Inferior parietal cortex (tissue), 1 donor: ENCODE results near the gene BLTP3A.
"Not testable (repeated sequence)": the region's sequence is repeated elsewhere in the genome, so short reads cannot be mapped to it uniquely, and the experiment has no call there.

Experiments
- DNase-seq: peaks from one replicate; pipeline ENCODE4 v3.0.0-alpha.2; 2016; ENCODE audit errors: extremely low spot score

Gene BLTP3A, protein sequence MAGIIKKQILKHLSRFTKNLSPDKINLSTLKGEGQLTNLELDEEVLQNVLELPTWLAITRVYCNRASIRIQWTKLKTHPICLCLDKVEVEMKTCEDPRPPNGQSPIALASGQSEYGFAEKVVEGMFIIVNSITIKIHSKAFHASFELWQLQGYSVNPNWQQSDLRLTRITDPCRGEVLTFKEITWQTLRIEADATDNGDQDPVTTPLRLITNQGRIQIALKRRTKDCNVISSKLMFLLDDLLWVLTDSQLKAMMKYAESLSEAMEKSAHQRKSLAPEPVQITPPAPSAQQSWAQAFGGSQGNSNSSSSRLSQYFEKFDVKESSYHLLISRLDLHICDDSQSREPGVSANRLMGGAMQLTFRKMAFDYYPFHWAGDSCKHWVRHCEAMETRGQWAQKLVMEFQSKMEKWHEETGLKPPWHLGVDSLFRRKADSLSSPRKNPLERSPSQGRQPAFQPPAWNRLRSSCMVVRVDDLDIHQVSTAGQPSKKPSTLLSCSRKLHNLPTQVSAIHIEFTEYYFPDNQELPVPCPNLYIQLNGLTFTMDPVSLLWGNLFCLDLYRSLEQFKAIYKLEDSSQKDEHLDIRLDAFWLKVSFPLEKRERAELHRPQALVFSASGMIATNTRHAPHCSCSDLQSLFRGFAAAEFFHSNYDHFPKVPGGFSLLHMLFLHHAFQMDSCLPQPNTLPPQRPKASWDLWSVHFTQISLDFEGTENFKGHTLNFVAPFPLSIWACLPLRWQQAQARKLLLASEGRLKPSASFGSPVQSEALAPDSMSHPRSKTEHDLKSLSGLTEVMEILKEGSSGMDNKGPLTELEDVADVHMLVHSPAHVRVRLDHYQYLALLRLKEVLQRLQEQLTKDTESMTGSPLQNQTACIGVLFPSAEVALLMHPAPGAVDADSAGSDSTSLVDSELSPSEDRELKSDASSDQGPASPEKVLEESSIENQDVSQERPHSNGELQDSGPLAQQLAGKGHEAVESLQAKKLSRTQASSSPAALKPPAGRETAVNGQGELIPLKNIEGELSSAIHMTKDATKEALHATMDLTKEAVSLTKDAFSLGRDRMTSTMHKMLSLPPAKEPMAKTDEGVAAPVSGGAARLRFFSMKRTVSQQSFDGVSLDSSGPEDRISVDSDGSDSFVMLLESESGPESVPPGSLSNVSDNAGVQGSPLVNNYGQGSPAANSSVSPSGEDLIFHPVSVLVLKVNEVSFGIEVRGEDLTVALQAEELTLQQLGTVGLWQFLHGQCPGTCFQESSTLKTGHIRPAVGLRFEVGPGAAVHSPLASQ (N-terminal part only)

DNA sequence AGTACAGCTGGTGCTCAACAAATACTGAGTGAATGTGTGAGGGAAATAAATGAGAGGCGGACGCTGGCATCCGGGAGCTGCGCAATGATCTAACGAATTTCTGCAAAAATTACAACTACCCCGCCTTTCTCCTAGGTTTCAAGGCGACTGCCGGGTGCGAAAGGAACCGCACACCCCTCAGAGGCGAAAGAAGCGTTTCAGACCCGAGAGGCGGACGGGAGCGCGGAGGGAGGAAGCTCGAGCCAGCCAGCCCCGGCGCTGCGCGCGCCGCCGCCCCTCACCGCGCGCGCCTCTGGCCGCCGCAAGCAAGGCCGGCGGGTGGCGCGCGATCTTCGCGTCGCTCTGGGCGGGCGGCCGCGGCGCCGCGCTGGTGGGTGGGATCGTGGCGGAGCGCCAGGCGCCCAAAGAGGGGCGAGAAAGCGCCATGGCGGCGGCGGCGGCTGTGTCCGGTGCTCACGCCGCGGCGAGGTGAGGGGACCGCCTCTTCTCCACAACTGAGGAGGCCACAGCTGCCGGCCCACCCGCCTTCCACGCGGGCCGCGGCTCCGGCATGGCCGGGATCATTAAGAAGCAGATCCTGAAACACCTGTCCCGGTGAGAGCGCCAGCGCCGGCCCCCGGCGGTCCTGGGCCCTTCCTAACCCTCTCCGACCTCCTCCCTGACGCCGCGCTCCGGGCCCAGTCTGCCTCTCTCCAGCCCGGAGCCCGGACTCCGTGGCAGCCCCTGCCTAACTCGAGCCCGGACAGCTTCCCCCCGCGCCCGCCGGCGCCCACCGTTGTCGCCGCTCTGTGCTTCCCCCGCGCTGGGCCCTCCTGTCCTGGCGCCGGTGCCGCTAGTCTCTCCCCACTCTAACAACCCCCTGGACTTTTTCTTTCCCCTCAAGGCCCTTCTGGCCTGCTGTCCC is at the start of gene BLTP3A:
TSS of gene BLTP3A (plus strand) at position 383 of the 904 bp plus-strand sequence. CDS start at position 551, 168 bp downstream.
- peak; percentile 68 for DNase-seq

DNA sequence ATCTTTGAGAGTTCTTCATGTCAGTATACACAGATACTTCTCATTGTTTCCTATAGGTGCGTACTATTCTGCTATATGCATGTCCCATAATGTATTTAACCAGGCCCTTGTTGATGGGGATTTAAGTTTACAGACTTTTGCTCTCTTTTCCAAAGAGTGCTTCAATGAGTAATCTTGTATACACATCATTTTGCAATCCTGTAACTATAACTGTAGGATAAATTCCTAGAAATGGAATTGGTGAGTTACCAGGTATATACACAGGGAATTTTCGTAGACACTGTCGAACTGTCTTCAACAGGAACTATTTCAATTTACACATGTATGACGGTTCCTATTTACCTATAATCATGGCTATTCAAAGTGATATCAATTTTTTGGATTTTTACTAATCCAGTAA is 49.8 kb upstream of the BLTP3A start:
- DNase-seq: no peak

DNA sequence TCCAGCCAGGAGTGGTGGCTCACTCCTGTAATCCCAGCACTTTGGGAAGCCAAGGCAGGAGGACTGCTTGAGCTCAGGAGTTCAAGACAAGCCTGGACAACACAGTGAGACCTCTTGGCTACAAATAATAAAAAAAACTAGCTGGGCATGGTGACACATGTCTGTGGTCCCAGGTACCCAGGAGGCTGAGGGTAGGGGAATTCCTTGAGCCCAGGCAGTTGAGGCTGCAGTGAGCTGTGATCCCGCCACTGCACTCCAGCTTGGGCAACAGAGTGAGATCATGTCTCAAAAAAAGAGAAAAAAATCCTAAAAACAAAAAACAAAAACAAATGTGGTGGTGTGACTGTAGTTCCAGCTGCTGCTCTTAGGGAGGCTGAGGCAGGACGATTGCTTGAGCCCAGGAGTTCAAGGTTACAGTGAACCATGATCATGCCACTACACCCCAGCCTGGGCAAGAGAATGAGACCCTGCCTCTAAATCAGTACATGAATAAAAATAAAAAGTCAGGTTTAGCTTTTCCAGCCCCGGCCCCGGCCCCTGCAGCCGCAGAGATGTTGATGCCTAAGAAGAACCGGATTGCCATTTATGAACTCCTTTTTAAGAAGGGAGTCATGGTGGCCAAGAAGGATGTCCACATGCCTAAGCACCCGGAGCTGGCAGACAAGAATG is 48.1 kb upstream of the BLTP3A start:
- no peak for DNase-seq

DNA sequence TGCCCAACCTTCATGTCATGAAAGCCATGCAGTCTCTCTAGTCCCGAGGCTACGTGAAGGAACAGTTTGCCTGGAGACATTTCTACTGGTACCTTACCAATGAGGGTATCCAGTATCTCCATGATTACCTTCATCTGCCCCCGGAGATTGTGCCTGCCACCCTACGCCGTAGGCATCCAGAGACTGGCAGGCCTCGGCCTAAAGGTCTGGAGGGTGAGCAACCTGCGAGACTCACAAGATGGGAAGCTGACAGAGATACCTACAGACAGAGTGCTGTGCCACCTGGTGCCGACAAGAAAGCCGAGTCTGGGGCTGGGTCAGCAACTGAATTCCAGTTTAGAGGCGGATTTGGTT is 47.6 kb upstream of the BLTP3A start:
- DNase-seq: not testable (repeated sequence)

DNA sequence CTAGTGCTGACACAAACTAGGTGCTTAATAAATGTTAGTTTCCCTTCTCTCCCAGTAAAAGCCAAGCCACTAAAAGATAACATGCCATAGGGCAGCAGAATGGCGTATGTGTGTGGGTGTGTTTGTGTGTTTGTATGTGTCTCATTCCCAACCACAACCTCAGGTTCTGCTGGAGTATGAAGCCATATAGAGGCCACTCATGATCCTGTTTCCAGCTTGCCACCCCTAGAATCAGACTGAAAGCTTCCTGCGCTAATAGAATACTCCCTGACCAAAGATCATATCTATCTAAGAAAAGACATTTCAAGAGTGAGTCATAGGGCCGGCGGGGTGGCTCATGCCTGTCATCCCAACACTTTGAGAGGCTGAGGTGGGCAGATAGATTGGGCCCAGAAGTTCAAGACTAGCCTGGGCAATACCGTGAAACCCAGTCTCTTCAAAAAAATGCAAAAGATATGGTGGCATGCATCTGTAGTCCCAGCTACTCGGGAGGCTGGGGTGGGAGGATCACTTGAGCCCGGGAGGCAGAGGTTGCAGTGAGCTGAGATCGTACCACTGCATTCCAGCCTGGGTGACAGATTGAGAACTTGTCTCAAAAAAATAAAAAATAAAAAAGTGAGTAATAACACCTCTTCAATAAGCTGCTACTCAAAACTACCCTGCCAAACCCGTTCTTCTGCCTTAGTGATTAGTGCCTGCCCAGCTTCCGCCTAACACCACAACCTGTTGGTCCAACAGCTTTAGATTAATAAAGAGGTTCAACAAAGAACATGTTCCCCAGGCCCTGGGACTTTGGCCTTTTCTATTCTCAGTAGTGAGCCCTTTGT is 46.4 kb upstream of the BLTP3A start:
- DNase-seq: no peak

DNA sequence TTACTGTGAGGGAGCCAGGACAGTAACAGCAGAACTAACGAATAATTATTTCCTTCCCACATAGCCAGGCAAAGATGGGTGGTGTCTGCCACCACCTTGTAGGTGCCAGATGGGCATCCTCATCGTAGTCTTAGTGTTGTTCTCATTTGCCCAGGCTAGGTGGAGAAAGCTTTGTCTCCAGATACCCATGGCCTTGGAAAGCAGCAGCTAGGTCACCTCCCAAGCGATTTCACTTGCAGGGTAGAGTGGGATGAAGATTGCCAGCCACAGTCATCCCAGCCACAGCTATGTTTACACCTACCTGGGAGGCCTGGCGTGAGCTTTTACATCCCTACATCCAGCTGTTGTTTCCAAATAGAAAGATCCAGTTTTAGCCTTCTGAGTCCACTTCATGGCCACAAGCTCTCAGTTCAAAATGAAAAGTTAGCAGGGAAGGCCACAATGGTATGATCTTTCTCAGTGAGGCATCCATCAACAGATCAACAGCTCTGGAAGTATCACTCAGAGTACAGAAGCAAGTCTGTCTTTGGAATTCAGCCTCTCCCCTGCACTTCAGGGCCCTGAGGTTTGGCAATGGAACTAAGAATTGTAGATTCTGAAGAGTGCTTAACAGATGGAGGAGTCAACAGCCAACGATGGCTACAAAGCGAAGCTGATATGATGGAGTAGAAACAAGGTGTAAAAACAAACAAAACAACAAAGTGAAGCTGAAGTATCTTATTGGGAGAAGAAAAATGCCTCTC is 45.6 kb upstream of the BLTP3A start:
- no peak for DNase-seq

DNA sequence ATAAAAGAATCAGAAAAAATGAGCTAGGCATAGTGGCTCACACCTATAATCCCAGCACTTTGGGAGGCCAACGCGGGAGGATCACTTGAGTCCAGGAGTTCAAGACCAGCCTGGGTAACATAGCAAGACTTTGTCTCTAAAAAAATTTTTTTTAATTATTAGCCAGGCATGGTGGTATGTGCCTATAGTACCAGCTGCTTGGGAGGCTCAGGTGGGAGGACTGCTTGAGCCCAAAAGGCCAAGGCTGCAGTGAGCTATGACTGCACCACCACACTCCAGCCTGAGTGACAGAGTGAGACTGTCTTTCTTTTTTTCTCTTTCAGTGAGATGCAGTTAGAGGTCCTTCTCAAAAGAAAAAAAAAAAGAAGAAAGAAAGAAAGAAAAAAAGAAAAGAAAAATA is 43.1 kb upstream of the BLTP3A start:
- DNase-seq: no peak

DNA sequence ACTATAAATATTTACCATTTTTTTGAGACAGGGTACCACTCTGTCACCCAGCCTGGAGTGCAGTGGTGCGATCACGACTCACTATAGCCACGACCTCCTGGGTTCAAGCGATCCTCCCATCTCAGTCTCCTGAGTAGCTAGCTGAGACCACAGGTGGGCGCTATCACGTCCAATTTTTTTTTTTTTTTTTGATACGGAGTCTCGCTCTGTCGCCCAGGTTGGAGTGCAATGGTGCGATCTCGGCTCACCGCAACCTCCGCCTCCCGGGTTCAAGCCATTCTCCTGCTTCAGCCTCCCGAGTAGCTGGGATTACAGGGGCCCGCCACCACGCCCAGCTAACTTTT is 35.4 kb upstream of the BLTP3A start:
- not testable (repeated sequence) for DNase-seq

DNA sequence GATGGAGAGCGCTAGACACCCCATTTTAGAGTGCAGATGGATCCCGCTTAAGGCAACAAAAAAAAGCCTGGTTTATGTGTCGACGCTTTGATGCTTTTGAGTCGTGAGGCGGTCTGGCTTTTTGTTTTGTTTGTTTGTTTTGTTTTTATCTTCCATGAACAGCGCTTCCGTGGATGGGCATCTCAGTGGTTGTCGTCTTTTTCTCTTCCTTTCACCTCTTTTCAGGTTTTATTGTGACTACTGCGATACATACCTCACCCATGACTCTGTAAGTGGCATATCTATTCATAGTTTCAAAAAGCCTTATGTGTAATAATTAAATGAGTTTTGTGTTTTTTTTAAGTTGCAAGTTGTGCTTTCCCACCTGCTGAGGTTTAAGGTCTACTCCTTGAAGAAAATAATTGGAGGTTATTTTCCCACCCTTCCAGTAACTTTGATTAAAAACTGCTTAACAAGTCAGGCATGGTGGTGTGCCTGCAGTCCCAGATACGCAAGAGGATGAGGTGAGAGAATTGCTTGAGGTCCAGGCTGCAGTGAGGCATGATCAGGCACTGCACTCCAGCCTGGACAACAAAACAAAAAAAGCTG is 34.1 kb upstream of the BLTP3A start:
- DNase-seq: no peak

DNA sequence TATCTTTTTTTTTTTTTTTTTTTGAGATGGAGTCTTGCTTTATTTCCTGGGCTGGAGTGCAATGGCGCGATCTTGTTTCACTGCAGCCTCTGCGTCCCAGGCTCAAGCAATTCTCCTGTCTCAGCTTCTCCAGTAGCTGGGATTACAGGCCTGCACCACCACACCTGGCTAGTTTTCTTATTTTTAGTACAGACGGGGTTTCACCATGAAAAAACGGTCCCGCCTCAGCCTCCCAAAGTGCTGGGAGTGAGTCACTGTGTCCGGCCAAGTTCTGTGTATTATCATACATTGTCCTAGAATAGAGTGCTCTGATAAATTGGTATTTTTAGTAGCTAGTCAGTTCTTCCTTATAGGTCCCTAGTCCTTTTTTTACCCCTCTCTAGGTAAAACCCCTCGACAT is 31.8 kb upstream of the BLTP3A start:
- no peak for DNase-seq

DNA sequence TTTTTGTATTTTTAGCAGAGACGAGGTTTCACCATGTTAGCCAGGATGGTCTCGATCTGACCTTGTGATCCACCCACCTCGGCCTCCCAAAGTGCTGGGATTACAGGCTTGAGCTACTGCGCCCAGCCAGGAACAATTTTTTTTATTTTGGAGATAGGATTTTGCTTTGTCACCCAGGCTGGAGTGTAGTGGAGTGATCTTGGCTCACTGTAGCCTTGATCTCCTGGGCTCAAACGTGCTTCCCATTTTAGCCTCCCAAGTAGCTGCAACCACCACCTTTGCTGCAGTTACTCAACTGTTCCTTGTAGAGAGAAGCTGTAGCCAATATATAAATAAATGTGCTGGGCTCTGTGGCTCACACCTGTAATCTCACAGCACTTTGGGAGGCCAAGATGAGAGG is 30.2 kb upstream of the BLTP3A start:
- DNase-seq: not testable (repeated sequence)

DNA sequence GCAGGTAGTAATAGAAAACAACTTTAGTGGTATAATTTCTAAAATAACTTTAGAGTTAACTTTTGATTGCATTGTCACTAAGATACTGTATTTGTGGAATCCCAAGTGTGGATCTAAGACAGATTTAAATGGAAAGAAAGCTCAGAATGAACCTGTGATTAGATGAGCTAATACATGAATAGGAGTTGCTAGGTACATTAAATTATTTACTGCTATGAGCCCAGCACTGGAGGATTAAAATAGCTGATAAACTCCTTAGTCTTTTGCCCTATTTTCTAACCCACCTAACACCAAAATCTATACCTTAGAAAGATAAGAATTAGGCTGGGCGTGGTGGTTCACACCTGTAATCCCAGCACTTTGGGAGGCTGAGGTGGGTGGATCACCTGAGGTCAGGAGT is 23.7 kb upstream of the BLTP3A start:
- no peak for DNase-seq

DNA sequence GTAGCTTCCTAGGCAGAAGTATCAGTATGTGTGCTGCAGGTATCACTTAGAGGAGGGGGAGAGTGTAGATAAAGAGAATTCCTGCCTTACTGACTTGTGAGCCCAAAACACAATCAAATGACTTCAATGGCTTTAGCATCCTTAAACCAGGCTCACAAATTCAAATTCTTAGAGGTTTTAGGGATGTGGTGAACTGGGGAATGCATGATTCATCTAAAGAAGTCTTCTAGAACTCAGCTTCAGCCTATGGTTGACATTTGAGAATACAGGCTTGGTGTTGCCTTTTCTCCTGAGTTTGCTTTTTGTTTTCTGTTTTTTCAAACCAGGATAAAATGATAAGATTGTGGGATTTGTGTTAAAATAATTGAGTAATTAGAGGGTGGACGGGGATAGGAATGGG is 20.2 kb upstream of the BLTP3A start:
- DNase-seq: no peak

DNA sequence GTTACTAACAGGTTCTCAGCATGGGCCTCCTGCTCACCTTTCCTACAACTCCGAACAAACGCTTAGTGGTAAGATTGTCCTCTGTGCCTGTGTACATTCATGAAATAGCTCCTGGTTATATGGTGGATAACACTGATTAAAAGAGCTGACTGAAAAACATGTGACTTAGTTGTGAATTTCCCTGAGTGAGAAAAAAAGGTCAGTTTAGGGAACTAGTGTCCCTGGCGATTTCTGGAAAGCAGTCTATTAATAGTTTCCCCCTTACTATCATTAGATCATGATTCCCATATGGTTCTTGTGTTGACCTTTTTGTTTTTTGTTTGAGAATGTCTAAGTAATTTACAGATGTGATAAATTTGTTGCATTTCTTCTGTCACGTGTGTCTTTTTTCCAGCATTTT is 18.9 kb upstream of the BLTP3A start:
- no peak for DNase-seq

DNA sequence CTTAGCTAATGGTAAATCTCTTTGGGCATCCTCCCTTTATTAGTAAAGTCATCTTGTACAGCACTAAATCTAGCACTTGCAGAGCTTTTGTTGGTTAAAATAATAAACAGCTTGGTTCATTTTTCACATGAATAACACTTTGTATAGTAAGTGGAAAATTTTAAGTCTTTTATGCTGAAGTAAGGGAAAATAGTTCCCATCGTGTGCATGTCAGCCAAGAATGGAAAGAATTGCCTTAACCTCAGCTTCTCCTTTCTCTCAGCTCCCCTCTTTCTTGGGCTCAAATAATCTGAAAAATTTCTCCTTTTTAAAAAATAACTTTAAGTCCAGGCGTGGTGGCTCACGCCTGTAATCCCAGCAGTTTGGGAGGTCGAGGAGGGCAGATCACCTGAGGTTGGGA is 18.0 kb upstream of the BLTP3A start:
- DNase-seq: no peak

DNA sequence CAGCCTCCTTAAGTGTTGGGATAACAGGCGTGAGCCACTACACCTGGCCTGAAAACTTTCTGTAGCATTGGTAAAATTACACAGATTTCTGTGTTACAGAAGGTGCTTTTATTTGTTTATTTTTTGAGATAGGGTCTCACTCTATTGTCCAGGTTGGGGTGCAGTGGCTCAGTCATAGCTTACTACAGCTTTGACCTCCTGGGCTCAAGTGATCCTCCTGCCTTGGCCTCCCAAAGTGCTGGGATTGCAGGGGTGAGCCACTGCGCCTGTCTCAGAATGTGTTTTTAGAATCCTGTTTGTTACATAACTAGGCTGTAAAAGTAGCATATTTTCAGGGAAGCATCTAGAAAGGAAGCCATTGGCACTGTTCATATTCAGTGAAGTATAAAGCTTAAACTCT is 16.9 kb upstream of the BLTP3A start:
- no peak for DNase-seq

DNA sequence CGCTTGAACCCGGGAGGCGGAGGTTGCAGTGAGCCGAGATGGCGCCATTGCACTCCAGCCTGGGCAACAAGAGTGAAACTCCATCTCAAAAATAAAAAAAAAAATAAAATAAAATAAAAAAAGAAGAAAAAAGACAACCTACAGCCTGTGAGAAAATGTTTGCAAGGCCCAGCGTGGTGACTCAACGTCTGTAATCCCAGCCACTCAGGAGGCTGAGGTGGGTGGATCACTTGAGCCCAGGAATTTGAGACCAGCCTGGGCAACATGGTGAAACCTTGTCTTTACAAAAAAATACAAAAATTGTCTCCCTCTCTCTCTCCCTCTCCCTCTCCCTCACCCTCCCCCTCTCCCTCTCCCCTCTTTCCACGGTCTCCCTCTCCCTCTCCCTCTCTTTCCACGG is 6.5 kb upstream of the BLTP3A start:
- not testable (repeated sequence) for DNase-seq

DNA sequence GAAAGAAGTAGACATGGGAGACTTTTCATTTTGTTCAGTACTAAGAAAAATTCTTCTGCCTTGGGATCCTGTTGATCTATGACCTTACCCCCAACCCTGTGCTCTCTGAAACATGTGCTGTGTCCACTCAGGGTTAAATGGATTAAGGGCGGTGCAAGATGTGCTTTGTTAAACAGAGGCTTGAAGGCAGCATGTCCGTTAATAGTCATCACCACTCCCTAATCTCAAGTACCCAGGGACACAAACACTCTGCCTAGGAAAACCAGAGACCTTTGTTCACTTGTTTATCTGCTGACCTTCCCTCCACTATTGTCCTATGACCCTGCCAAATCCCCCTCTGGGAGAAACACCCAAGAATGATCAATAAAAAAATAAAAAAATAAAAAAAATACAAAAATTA is 4.7 kb upstream of the BLTP3A start:
- DNase-seq: not testable (repeated sequence)

DNA sequence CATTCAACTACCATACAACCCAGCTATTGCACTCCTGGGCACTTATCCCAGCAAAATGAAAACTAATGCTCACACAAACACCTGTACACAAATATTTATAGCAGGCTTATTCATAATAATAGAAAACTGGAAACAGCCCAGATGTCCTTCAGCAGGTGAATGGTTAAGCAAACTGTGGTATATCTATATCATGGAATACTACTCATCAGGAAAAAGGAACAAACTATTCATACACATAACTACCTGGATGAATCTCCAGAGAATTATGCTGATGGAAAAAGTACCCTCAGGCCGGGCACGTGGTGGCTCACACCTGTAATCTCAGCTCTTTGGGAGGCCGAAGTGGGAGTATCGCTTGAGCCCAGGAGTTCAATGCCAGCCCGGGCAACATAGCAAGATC is 3.8 kb upstream of the BLTP3A start:
- no peak for DNase-seq
